K562 (cell line): Measurements from ENCODE around the gene ITPR1. TPM values are rescaled to one million over a fixed set of nuclear protein-coding genes. Genes with fewer than 3 reads are reported as not detected.

Source experiments
- ATAC-seq: fragments of 200-7000 bp; cut with Tn5 transposase; 3 replicates; pipeline ENCODE4 v1.9.1; 2020; ENCODE audit warnings: moderate library complexity
- BruUV-seq: library from RNA; stranded (reverse); fragments of 400-500 nt; replicated peaks from 2 replicates; lab custom pipeline; 2021; lab: Mats Ljungman, UMichigan
- CTCF ChIA-PET: fragments of 300-600 bp; formaldehyde crosslinking; extraction: SDS; loops from one replicate; lab custom pipeline; 2021; ENCODE audit warnings: low intra/inter-chr PET ratio; lab: Yijun Ruan, JAX
- POLR2A ChIA-PET: fragments of 300-600, 350-650 bp; sonication (Branson Sonifier 250); formaldehyde crosslinking; extraction: SDS; loops from one replicate; lab custom pipeline; 2021; ENCODE audit warnings: antibody characterized with exemption, inconsistent platforms; lab: Yijun Ruan, JAX
- DNase-seq, 4 experiments: peaks; one replicate each; pipeline versions ENCODE4 v3.0.0 to v3.0.0-alpha.2; 2011 to 2018; ENCODE audit warnings: low spot score in 3 of 4, mixed read lengths in 3 of 4; ENCODE audit errors: extremely low read depth in 1 of 4
- FAIRE-seq: peaks from 2 replicates; lab custom pipeline; 2011; peaks lifted over from hg19 to GRCh38; lab: Jason Lieb, UNC
- H2AFZ ChIP-seq: 2 replicates; pipeline ENCODE4 v1.6.0; 2011; ENCODE audit warnings: low read depth, low read length, control low read depth, inconsistent platforms
- H3K27ac ChIP-seq: fragments of 200-600 bp; 3 replicates; pipeline ENCODE4 v1.8.0; 2011; ENCODE audit warnings: low read depth, mild to moderate bottlenecking, control low read depth, inconsistent platforms, low read length, moderate library complexity, mixed read lengths; ENCODE audit errors: extremely low read depth
- H3K27me3 ChIP-seq, 2 experiments: fragments of 300-600 bp in 1 of 2; 2 replicates in 1 of 2; 3 replicates in 1 of 2; pipeline versions ENCODE4 v1.6.0 to v1.8.0; 2011; ENCODE audit warnings: inconsistent platforms in 2 of 2, low read length in 2 of 2, mild to moderate bottlenecking in 1 of 2, mixed read lengths in 1 of 2, moderate library complexity in 1 of 2; ENCODE audit not compliant: control insufficient read depth in 2 of 2, insufficient read depth in 2 of 2
- H3K36me3 ChIP-seq: fragments of 300-600 bp; 3 replicates; pipeline ENCODE4 v1.8.0; 2011; ENCODE audit warnings: mild to moderate bottlenecking, low read length, inconsistent platforms; ENCODE audit not compliant: control insufficient read depth, insufficient read depth
- H3K4me1 ChIP-seq, 2 experiments: fragments of 200-600 bp in 1 of 2; replicated peaks in 1 of 2; 2 replicates in 1 of 2; 3 replicates in 1 of 2; pipeline versions ENCODE4 v1.5.1 to v1.8.0; 2011; ENCODE audit warnings: inconsistent platforms in 2 of 2, low read length in 2 of 2, mild to moderate bottlenecking in 1 of 2, mixed read lengths in 1 of 2, moderate library complexity in 1 of 2; ENCODE audit not compliant: control insufficient read depth in 2 of 2, insufficient read depth in 2 of 2
- H3K4me2 ChIP-seq: 2 replicates; pipeline ENCODE4 v1.6.1; 2011; ENCODE audit warnings: low read length, control low read depth, inconsistent platforms, mixed read lengths; ENCODE audit not compliant: insufficient read depth
- H3K4me3 ChIP-seq: fragments of 200-600 bp; sonication (generic), shearing (Covaris generic); 2 replicates; pipeline ENCODE4 v1.5.1; 2016; ENCODE audit warnings: control low read depth, inconsistent platforms
- H3K79me2 ChIP-seq: fragments of 200-600 bp; 3 replicates; pipeline ENCODE4 v1.8.0; 2011; ENCODE audit warnings: low read length, inconsistent platforms; ENCODE audit not compliant: control insufficient read depth, insufficient read depth
- H3K9ac ChIP-seq, 2 experiments: 2 replicates each; pipeline versions ENCODE4 v1.6.0 to v1.6.1; 2011; ENCODE audit warnings: low read depth in 2 of 2, low read length in 2 of 2, control low read depth in 1 of 2, inconsistent platforms in 1 of 2, mild to moderate bottlenecking in 1 of 2, mixed read lengths in 1 of 2; ENCODE audit not compliant: insufficient read depth in 1 of 2
- H3K9me1 ChIP-seq: one replicate; pipeline ENCODE4 v1.6.0; 2011; ENCODE audit warnings: inconsistent platforms, mild to moderate bottlenecking, low read length, moderate library complexity; ENCODE audit not compliant: control insufficient read depth, insufficient read depth
- H3K9me3 ChIP-seq: replicated peaks from 2 replicates; pipeline ENCODE4 v1.5.1; 2011; ENCODE audit warnings: low read depth, low read length, inconsistent platforms; ENCODE audit not compliant: control insufficient read depth, insufficient read depth
- H4K20me1 ChIP-seq: replicated peaks from 2 replicates; pipeline ENCODE4 v1.6.1; 2011; ENCODE audit warnings: low read length, inconsistent platforms, mixed read lengths; ENCODE audit not compliant: control insufficient read depth, insufficient read depth
- ADNP ChIP-seq: fragments of 200-800 bp; sonication (Bioruptor generic); IDR thresholded peaks from 2 replicates; pipeline ENCODE4 v1.6.1; 2016; ENCODE audit warnings: missing genetic modification characterization, missing compliant biosample characterization
- CTCF ChIP-seq, 3 experiments: IDR thresholded peaks in 2 of 3; conservative IDR thresholded peaks in 1 of 3; 2 replicates each; pipeline ENCODE4 v1.5.1; 2011 to 2012; ENCODE audit warnings: low read length in 3 of 3, mild to moderate bottlenecking in 3 of 3, control low read depth in 2 of 3, improper control_type of control experiment in 1 of 3, inconsistent platforms in 1 of 3, low read depth in 1 of 3, mixed read lengths in 1 of 3, moderate library complexity in 1 of 3; ENCODE audit not compliant: insufficient read depth in 2 of 3
- ELK1 ChIP-seq: sonication (generic); formaldehyde crosslinking; IDR thresholded peaks from 2 replicates; pipeline ENCODE4 v1.8.1; 2022; ENCODE audit warnings: missing genetic modification reagents
- GABPB1 ChIP-seq: sonication (generic); formaldehyde crosslinking; IDR thresholded peaks from 2 replicates; pipeline ENCODE4 v1.8.0; 2022; ENCODE audit warnings: mild to moderate bottlenecking, missing genetic modification reagents
- ID3 ChIP-seq, 2 experiments: fragments of 250-450 bp in 1 of 2; fragments of 450-650 bp in 1 of 2; sonication (Bioruptor Pico) in 1 of 2; IDR thresholded peaks; 2 replicates each; pipeline versions ENCODE4 v1.6.1 to v1.8.0; 2016 to 2021; ENCODE audit warnings: mild to moderate bottlenecking in 2 of 2, moderate library complexity in 2 of 2, missing compliant biosample characterization in 1 of 2, missing genetic modification characterization in 1 of 2
- KHSRP ChIP-seq: fragments of 450-650 bp; IDR thresholded peaks from 2 replicates; pipeline ENCODE4 v1.6.1; 2017
- NFATC3 ChIP-seq: fragments of 450-650 bp; IDR thresholded peaks from 2 replicates; pipeline ENCODE4 v1.6.1; 2017; ENCODE audit warnings: mild to moderate bottlenecking
- RAD21 ChIP-seq, 2 experiments: fragments of 250-450 bp in 1 of 2; fragments of 450-650 bp in 1 of 2; sonication (Bioruptor Pico) in 1 of 2; formaldehyde crosslinking in 1 of 2; IDR thresholded peaks in 1 of 2; conservative IDR thresholded peaks in 1 of 2; 2 replicates each; pipeline versions ENCODE4 v1.4.0 to v1.8.0; 2020 to 2022; ENCODE audit warnings: mild to moderate bottlenecking in 2 of 2, moderate library complexity in 1 of 2
- RBM22 ChIP-seq: fragments of 200-400 bp; formaldehyde crosslinking; IDR thresholded peaks from 2 replicates; pipeline ENCODE4 v1.6.1; 2018; ENCODE audit warnings: low read length, low read depth; ENCODE audit not compliant: poor library complexity, severe bottlenecking
- SMARCA5 ChIP-seq: fragments of 450-650 bp; IDR thresholded peaks from 2 replicates; pipeline ENCODE4 v1.6.1; 2016
- TAF9B ChIP-seq: fragments of 450-650 bp; IDR thresholded peaks from 2 replicates; pipeline ENCODE4 v1.6.1; 2018; ENCODE audit warnings: mild to moderate bottlenecking; ENCODE audit not compliant: partially characterized antibody
- ZBTB49 ChIP-seq: sonication (generic); formaldehyde crosslinking; IDR thresholded peaks from 2 replicates; pipeline ENCODE4 v1.8.0; 2022; ENCODE audit warnings: missing genetic modification reagents, mild to moderate bottlenecking, borderline replicate concordance
- ZNF134 ChIP-seq: fragments of 250-450 bp; sonication (Bioruptor Pico); conservative IDR thresholded peaks from 2 replicates; pipeline ENCODE4 v1.4.0; 2020
- ZNF354B ChIP-seq: fragments of 250-450 bp; sonication (Bioruptor Pico); IDR thresholded peaks from 2 replicates; pipeline ENCODE4 v1.4.0; 2020
- ZNF766 ChIP-seq: fragments of 200-800 bp; sonication (Bioruptor generic); conservative IDR thresholded peaks from 2 replicates; pipeline ENCODE4 v1.6.1; 2016; ENCODE audit warnings: missing genetic modification characterization, missing compliant biosample characterization
- WGBS: fragments of 100-300 bp; shearing (Covaris generic); methylation state at CpG from one replicate; pipeline ENCODE4 v1.1.6; 2016; ENCODE audit warnings: low coverage, mixed read lengths; ENCODE audit not compliant: insufficient coverage; ENCODE audit errors: missing lambda C conversion rate; 5-methylcytosine and 5-hydroxymethylcytosine counted together
- in situ Hi-C: fragments of 300-500 bp; cut with MboI; formaldehyde crosslinking; loops from 4 replicates; pipeline ENCODE4 v1.15.0; 2018; ENCODE audit warnings: inconsistent platforms, mixed read lengths
- intact Hi-C: fragments of 100-400 bp; cut with micrococcal nuclease; formaldehyde crosslinking; loops from 2 replicates; pipeline ENCODE4 v1.14.2; 2022
- polyA plus RNA-seq, 8 experiments: library from polyadenylated mRNA; depleted of rRNA in 4 of 8; stranded (reverse) in 5 of 8; unstranded in 3 of 8; fragments of >200 nt; fragmentation: Nextera tagmentation in 2 of 8; fragmentation: Illumina TruSeq in 1 of 8; extraction: Ambion mirVana in 2 of 8; extraction: Trizol in 1 of 8; gene quantifications; 2 replicates each; pipeline versions ENCODE4 v1.2.1 to v1.2.3, GENCODE V29; 2011 to 2014; ENCODE audit warnings: inconsistent platforms in 1 of 8, missing spikeins in 1 of 8
- total RNA-seq, 7 experiments: library from RNA; depleted of rRNA in 6 of 7; stranded (reverse); fragments of >200 nt in 6 of 7; fragmentation: Illumina TruSeq in 2 of 7; extraction: Trizol in 2 of 7; gene quantifications; 2 replicates each; pipeline versions ENCODE4 v1.2.1 to v1.2.3, GENCODE V29; 2011 to 2021; ENCODE audit warnings: low replicate concordance in 1 of 7

The ITPR1 gene
- total and polyA plus RNA-seq, 9 of the 15 experiments (the other 6 are each of a cell fraction or from before 2014, with no cell fraction given): 22.4 to 40.0 (median 27.4) TPM

- FAIRE-seq (no peak), ATAC-seq (peak; percentile 36), DNase-seq (peak in 2 of 4 experiments; percentile 30)
- H3K9me3 ChIP-seq: no peaks in the 10 kb centered on the region
- H3K36me3 ChIP-seq: peaks cover 4% of the 10 kb centered on the region; the same call in 1 of the 3 replicates
- H2AFZ ChIP-seq: no peak overlapping the region
- peaks cover 4% of the 10 kb centered on the region for H3K9me1 ChIP-seq
- TF ChIP-seq ADNP: no peak
- no peak for TF ChIP-seq ZNF766
- TF ChIP-seq RBM22: no peak
- no peak for TF ChIP-seq KHSRP
- TF ChIP-seq ZNF354B: no peak
- no peak for TF ChIP-seq GABPB1 (CRISPR knock-in tag)
- peak in 1 of 2 experiments; percentile 38; a peak in 2 of 4 replicates for TF ChIP-seq RAD21 (CRISPR knock-in tag; conservative IDR thresholded peaks at IDR 0.05 in 1 of 2, IDR thresholded peaks at IDR 0.05 in 1 of 2)
- TF ChIP-seq ID3 (CRISPR knock-in tag; IDR thresholded peaks at IDR 0.05): no peak
- TF ChIP-seq ID3 (tag; IDR thresholded peaks at IDR 0.05): no peak
- TF ChIP-seq CTCF (IDR thresholded peaks at IDR 0.05 in 2 of 3, conservative IDR thresholded peaks at IDR 0.05 in 1 of 3; ENCODE audit: insufficient read depth in 2 of 3, low read depth in 1 of 3, low read length in 3 of 3): peak in 1 of 3 experiments; percentile 17; a peak in 2 of 6 replicates
- TF ChIP-seq ELK1: no peak
- TF ChIP-seq TAF9B: no peak
- no peak for TF ChIP-seq ZNF134 (CRISPR knock-in tag)
- TF ChIP-seq NFATC3: no peak
- no peak for TF ChIP-seq ZBTB49 (CRISPR knock-in tag)
- no peak for TF ChIP-seq SMARCA5
- ChIA-PET POLR2A (interaction anchor here (1.1 to 8.8 kb wide), 7 partner anchors 10 to 208 kb away, joined by 3 to 94 read pairs (median 6); partner anchors contain the start of gene ITPR1), CTCF (no interaction called here)
- no peak overlapping the region for H3K27ac ChIP-seq
- no peak overlapping the region for H3K4me2 ChIP-seq
- no peaks in the 10 kb centered on the region for H3K27me3 ChIP-seq
- peaks cover 10 to 37% of the 10 kb centered on the region in 2 experiments; a peak in 3 of 5 replicates for H3K4me1 ChIP-seq
- WGBS: 67% methylated on average over 5 of the region's 5 CpGs
- intact Hi-C loops (no loop called here), in situ Hi-C loops (no loop called here)
- no peak overlapping the region for H3K4me3 ChIP-seq
- H3K9ac ChIP-seq: no peak overlapping the region; a peak in 1 of 4 replicates
- H3K79me2 ChIP-seq: no peaks in the 10 kb centered on the region
- no TSS peak for BruUV-seq
- H4K20me1 ChIP-seq: no peaks in the 10 kb centered on the region
Measured at GRCh38 chr3:4514321-4514720, 21.2 kb downstream of the ITPR1 start.
